H1 (cell line): ENCODE measurements around the gene TGM2.

Experiments
- ASH2L ChIP-seq: fragments of 200-600, 300-600 bp; sonication (generic); IDR thresholded peaks from one replicate; pipeline ENCODE4 v1.7.1; 2017; ENCODE audit warnings: low read length
- ATF2 ChIP-seq: IDR thresholded peaks from 2 replicates; pipeline ENCODE4 v1.6.1; 2012; ENCODE audit warnings: low read length, inconsistent platforms
- BACH1 ChIP-seq: IDR thresholded peaks from 2 replicates; pipeline ENCODE4 v1.6.1; 2012; ENCODE audit warnings: low read length, improper control_type of control experiment
- CTCF ChIP-seq, 3 experiments: IDR thresholded peaks; 1 replicate in 2 of 3; 2 replicates in 1 of 3; pipeline versions ENCODE4 v1.5.1 to v1.6.1; 2011; ENCODE audit warnings: low read length in 3 of 3, mild to moderate bottlenecking in 3 of 3, inconsistent platforms in 2 of 3, low read depth in 1 of 3, moderate library complexity in 1 of 3; ENCODE audit not compliant: insufficient read depth in 1 of 3; ENCODE audit errors: control extremely low read depth in 1 of 3
- EP300 ChIP-seq, 2 experiments: IDR thresholded peaks; 1 replicate in 1 of 2; 2 replicates in 1 of 2; pipeline ENCODE4 v1.6.1; 2011 to 2012; ENCODE audit warnings: low read depth in 2 of 2, low read length in 2 of 2, mild to moderate bottlenecking in 2 of 2, borderline replicate concordance in 1 of 2, inconsistent platforms in 1 of 2, moderate library complexity in 1 of 2
- EZH2 ChIP-seq: fragments of 200-600 bp; sonication (generic); IDR thresholded peaks from 2 replicates; pipeline ENCODE4 v1.7.1; 2012; ENCODE audit warnings: low read depth, mild to moderate bottlenecking, moderate library complexity, low read length, inconsistent platforms; ENCODE audit not compliant: severe bottlenecking
- MAX ChIP-seq: IDR thresholded peaks from 2 replicates; pipeline ENCODE4 v1.6.1; 2012; ENCODE audit warnings: inconsistent platforms
- PHF8 ChIP-seq: fragments of 200-600 bp; sonication (generic); conservative IDR thresholded peaks from 2 replicates; pipeline ENCODE4 v1.7.1; 2012; ENCODE audit warnings: low read depth, mild to moderate bottlenecking, inconsistent platforms, low read length, moderate library complexity
- POLR2A ChIP-seq, 2 experiments: IDR thresholded peaks; 1 replicate in 1 of 2; 2 replicates in 1 of 2; pipeline ENCODE4 v1.6.1; 2011; ENCODE audit warnings: low read depth in 2 of 2, low read length in 2 of 2, mild to moderate bottlenecking in 2 of 2; ENCODE audit errors: control extremely low read depth in 1 of 2
- RAD21 ChIP-seq, 2 experiments: IDR thresholded peaks in 1 of 2; conservative IDR thresholded peaks in 1 of 2; 2 replicates each; pipeline ENCODE4 v1.6.1; 2011; ENCODE audit warnings: low read depth in 2 of 2, low read length in 2 of 2, improper control_type of control experiment in 1 of 2, inconsistent platforms in 1 of 2, mild to moderate bottlenecking in 1 of 2, moderate library complexity in 1 of 2
- SAP30 ChIP-seq: fragments of 300-600 bp; sonication (generic); IDR thresholded peaks from 2 replicates; pipeline ENCODE4 v1.7.1; 2012; ENCODE audit warnings: low read length, moderate library complexity, mild to moderate bottlenecking, inconsistent platforms; ENCODE audit not compliant: insufficient read depth, insufficient replicate concordance
- USF2 ChIP-seq: IDR thresholded peaks from 2 replicates; pipeline ENCODE4 v1.6.1; 2011; ENCODE audit warnings: low read length, improper control_type of control experiment
- ZNF274 ChIP-seq: IDR thresholded peaks from 2 replicates; pipeline ENCODE4 v1.7.0; 2012; ENCODE audit warnings: low read length, borderline replicate concordance; ENCODE audit errors: extremely low read depth

- TF ChIP-seq MAX (no peak), POLR2A (IDR thresholded peaks at IDR 0.05; ENCODE audit: control extremely low read depth in 1 of 2, low read depth in 2 of 2, low read length in 2 of 2) (no peak), ASH2L (no peak), USF2 (no peak), EZH2 (no peak), EP300 (IDR thresholded peaks at IDR 0.05; ENCODE audit: borderline replicate concordance in 1 of 2, low read depth in 2 of 2, low read length in 2 of 2) (no peak), ZNF274 (no peak), CTCF (IDR thresholded peaks at IDR 0.05; ENCODE audit: control extremely low read depth in 1 of 3, insufficient read depth in 1 of 3, low read depth in 1 of 3, low read length in 3 of 3) (no peak), RAD21 (IDR thresholded peaks at IDR 0.05 in 1 of 2, conservative IDR thresholded peaks at IDR 0.05 in 1 of 2; ENCODE audit: low read depth in 2 of 2, low read length in 2 of 2) (no peak), ATF2 (no peak), BACH1 (no peak), PHF8 (no peak), SAP30 (no peak)
These were observed 33.3 kb upstream of the TGM2 start for GRCh38 chr20:38198238-38198861.
